HL-60 (cell line): Measurements from ENCODE around the gene TPBGL.

Experiments
- DNase-seq, 2 experiments: peaks; one replicate each; pipeline ENCODE4 v3.0.0-alpha.2; 2010 to 2020; ENCODE audit warnings: low read depth in 1 of 2, low spot score in 1 of 2
- H3K27ac ChIP-seq: fragments of 250-450 bp; sonication (Bioruptor Pico); replicated peaks from 2 replicates; pipeline ENCODE4 v1.5.1; 2020; ENCODE audit warnings: mild to moderate bottlenecking, moderate library complexity
- H3K27me3 ChIP-seq: fragments of 250-450 bp; sonication (Bioruptor Pico); 2 replicates; pipeline ENCODE4 v1.5.1; 2021; ENCODE audit warnings: mild to moderate bottlenecking, moderate library complexity; ENCODE audit not compliant: insufficient read depth, poor library complexity, severe bottlenecking
- H3K4me3 ChIP-seq: replicated peaks from 2 replicates; pipeline ENCODE4 v1.5.1; 2011; ENCODE audit warnings: mild to moderate bottlenecking, control low read depth, low read length; ENCODE audit not compliant: insufficient read depth
- CTCF ChIP-seq: IDR thresholded peaks from one replicate; pipeline ENCODE4 v1.5.1; 2011; ENCODE audit warnings: low read length, control low read depth, inconsistent platforms; ENCODE audit not compliant: insufficient read depth
- GABPA ChIP-seq: IDR thresholded peaks from 2 replicates; pipeline ENCODE4 v1.6.1; 2012; ENCODE audit warnings: low read depth
- POLR2AphosphoS5 ChIP-seq: IDR thresholded peaks from 2 replicates; pipeline ENCODE4 v1.6.1; 2012; ENCODE audit warnings: low read depth
- REST ChIP-seq: IDR thresholded peaks from 2 replicates; pipeline ENCODE4 v1.6.1; 2012; ENCODE audit warnings: low read depth; ENCODE audit not compliant: insufficient replicate concordance
- SPI1 ChIP-seq: IDR thresholded peaks from 2 replicates; pipeline ENCODE4 v1.6.1; 2012; ENCODE audit warnings: low read depth, mild to moderate bottlenecking, borderline replicate concordance

The TPBGL gene

GRCh38 chr11:75202195-75202594 lies 38.4 kb upstream of the TPBGL start:
- DNase-seq, result no peak
- H3K27me3 ChIP-seq, result no peaks in the 10 kb centered on the region
- H3K4me3 ChIP-seq, result no peak overlapping the region
- TF ChIP-seq SPI1 (no peak), CTCF (no peak), POLR2AphosphoS5 (no peak), REST (no peak), GABPA (no peak)
- no peak overlapping the region for H3K27ac ChIP-seq

- no peak overlapping the region for H3K27ac ChIP-seq
Measured at GRCh38 chr11:75203138-75203537, 37.4 kb upstream of the TPBGL start.

GRCh38 chr11:75203641-75204011 lies 36.9 kb upstream of the TPBGL start:
- no peak overlapping the region for H3K27ac ChIP-seq
- no peak overlapping the region for H3K4me3 ChIP-seq
- TF ChIP-seq SPI1 (no peak), POLR2AphosphoS5 (no peak), CTCF (no peak), GABPA (no peak), REST (no peak)
- no peak for DNase-seq
- no peaks in the 10 kb centered on the region for H3K27me3 ChIP-seq

More at GRCh38 chr11:75203138-75203537, 37.4 kb upstream of the TPBGL start:
- DNase-seq, result no peak
- Histone ChIP-seq H3K27me3 (no peaks in the 10 kb centered on the region), H3K4me3 (no peak overlapping the region)
- TF ChIP-seq GABPA (no peak), REST (no peak), CTCF (no peak), POLR2AphosphoS5 (no peak), SPI1 (no peak)
